Endodermal cell (in vitro differentiated cells): ENCODE measurements around the gene TYRO3. TPM values are rescaled to one million over a fixed set of nuclear protein-coding genes. Genes with fewer than 3 reads are reported as not detected.

Source experiments
- DNase-seq: peaks from one replicate; pipeline ENCODE4 v3.0.0-alpha.2; 2017
- H3K27ac ChIP-seq: 2 replicates; pipeline ENCODE4 v1.5.1; 2013; ENCODE audit warnings: mild to moderate bottlenecking, low read depth, low read length, moderate library complexity
- H3K27me3 ChIP-seq: 2 replicates; pipeline ENCODE4 v1.6.1; 2013; ENCODE audit warnings: mild to moderate bottlenecking, low read length, moderate library complexity; ENCODE audit not compliant: insufficient read depth, control insufficient read depth, poor library complexity, severe bottlenecking
- H3K36me3 ChIP-seq: 2 replicates; pipeline ENCODE4 v1.7.0; 2013; ENCODE audit warnings: mild to moderate bottlenecking, low read length, moderate library complexity; ENCODE audit not compliant: control insufficient read depth, insufficient read depth
- H3K4me1 ChIP-seq: one replicate; pipeline ENCODE4 v1.7.0; 2013; ENCODE audit warnings: low read length; ENCODE audit not compliant: control insufficient read depth, insufficient read depth
- H3K4me3 ChIP-seq: 2 replicates; pipeline ENCODE4 v1.5.1; 2013; ENCODE audit warnings: mild to moderate bottlenecking, low read length, moderate library complexity
- H3K9ac ChIP-seq: 2 replicates; pipeline ENCODE4 v1.6.1; 2013; ENCODE audit warnings: mild to moderate bottlenecking, low read length, moderate library complexity; ENCODE audit not compliant: poor library complexity, severe bottlenecking; ENCODE audit errors: extremely low read depth
- H3K9me3 ChIP-seq: 2 replicates; pipeline ENCODE4 v1.6.1; 2013; ENCODE audit warnings: mild to moderate bottlenecking, low read length, moderate library complexity; ENCODE audit not compliant: control insufficient read depth
- H3K27ac Mint-ChIP-seq: 2 replicates; pipeline ENCODE4 v1.8.0; 2020; ENCODE audit warnings: mixed read lengths
- H3K27me3 Mint-ChIP-seq: 2 replicates; pipeline ENCODE4 v1.8.0; 2021; ENCODE audit warnings: mild to moderate bottlenecking, mixed read lengths; ENCODE audit not compliant: insufficient read depth
- H3K36me3 Mint-ChIP-seq: 2 replicates; pipeline ENCODE4 v1.8.0; 2020; ENCODE audit warnings: low read depth, mixed read lengths
- H3K4me1 Mint-ChIP-seq: 2 replicates; pipeline ENCODE4 v1.8.0; 2020; ENCODE audit warnings: mixed read lengths
- H3K4me3 Mint-ChIP-seq: 2 replicates; pipeline ENCODE4 v1.8.0; 2020; ENCODE audit warnings: mild to moderate bottlenecking, moderate library complexity, mixed read lengths
- H3K9me3 Mint-ChIP-seq: 2 replicates; pipeline ENCODE4 v1.8.0; 2020; ENCODE audit warnings: mild to moderate bottlenecking, mixed read lengths
- WGBS, 2 experiments: methylation state at CpG; one replicate each; pipeline versions ENCODE4 v1.1.5 to v1.1.7; 2013; ENCODE audit warnings: missing lambda C conversion rate in 2 of 2, mixed read lengths in 1 of 2; ENCODE audit not compliant: insufficient coverage in 1 of 2, insufficient read length in 1 of 2; 5-methylcytosine and 5-hydroxymethylcytosine counted together
- total RNA-seq, 2 donors: library from RNA; stranded (reverse); fragmentation: NEBNext Ultra II Directional in 1 of 2; extraction: Animal tissue kit (Norgen Biotek cat#: 25700) in 1 of 2; gene quantifications; 2 replicates in 1 of 2; 3 replicates in 1 of 2; pipeline ENCODE4 v1.2.1, GENCODE V29; 2021
- TF ChIP-seq, protein P1 (sequence below): fragments of 200-600 bp; sonication (generic); conservative IDR thresholded peaks from 2 replicates; pipeline ENCODE4 v1.5.0; 2021; ENCODE audit warnings: antibody characterized with exemption, mild to moderate bottlenecking

The TYRO3 gene
- total RNA-seq, 2 donors from 2014 or later, result 293 to 311 TPM

DNA sequence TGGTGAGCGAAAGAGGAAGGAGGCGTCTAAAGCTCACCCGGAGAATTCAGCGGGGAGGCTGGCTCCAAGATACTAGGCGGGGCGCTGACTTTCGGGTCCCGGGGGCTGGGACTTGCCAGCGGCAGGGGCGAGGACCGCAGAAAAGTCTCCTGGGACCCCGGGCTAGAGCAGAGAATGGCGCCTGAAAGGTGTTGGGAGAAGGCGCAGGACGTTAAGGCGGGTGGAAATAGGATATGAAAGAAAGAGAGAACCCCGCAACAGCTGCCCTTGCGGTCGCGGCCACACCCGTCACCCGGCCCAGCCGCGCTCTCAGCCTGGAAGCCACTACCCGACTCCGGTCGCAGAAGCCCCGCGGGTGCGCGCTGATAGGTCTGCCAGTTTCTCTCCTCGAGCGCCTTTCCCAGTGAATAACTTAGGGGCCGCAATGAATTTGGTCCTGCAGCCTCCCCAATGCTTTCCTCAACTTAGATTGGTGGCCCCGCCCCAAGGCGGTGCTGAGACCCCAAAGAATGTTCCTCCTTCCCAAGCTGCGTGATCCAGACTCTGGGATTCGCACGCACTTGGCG is 46.0 kb upstream of the TYRO3 start:
- Histone ChIP-seq H3K9ac (no peak overlapping the region), H3K27ac (no peak overlapping the region), H3K36me3 (peaks cover 13% of the 10 kb centered on the region), H3K4me1 (peaks cover 7% of the 10 kb centered on the region), H3K27me3 (peaks cover 67% of the 10 kb centered on the region), H3K9me3 (no peaks in the 10 kb centered on the region), H3K4me3 (peak overlapping the region; percentile 52)
- peak; percentile 81 for DNase-seq
- peaks cover 7% of the 10 kb centered on the region for H3K4me1 Mint-ChIP-seq
- no peaks in the 10 kb centered on the region for H3K9me3 Mint-ChIP-seq
- peaks cover 24% of the 10 kb centered on the region for H3K36me3 Mint-ChIP-seq
- H3K27ac Mint-ChIP-seq, result no peak overlapping the region
- TF ChIP-seq, protein P1, sequence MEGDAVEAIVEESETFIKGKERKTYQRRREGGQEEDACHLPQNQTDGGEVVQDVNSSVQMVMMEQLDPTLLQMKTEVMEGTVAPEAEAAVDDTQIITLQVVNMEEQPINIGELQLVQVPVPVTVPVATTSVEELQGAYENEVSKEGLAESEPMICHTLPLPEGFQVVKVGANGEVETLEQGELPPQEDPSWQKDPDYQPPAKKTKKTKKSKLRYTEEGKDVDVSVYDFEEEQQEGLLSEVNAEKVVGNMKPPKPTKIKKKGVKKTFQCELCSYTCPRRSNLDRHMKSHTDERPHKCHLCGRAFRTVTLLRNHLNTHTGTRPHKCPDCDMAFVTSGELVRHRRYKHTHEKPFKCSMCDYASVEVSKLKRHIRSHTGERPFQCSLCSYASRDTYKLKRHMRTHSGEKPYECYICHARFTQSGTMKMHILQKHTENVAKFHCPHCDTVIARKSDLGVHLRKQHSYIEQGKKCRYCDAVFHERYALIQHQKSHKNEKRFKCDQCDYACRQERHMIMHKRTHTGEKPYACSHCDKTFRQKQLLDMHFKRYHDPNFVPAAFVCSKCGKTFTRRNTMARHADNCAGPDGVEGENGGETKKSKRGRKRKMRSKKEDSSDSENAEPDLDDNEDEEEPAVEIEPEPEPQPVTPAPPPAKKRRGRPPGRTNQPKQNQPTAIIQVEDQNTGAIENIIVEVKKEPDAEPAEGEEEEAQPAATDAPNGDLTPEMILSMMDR, result no peak
- WGBS, 2 experiments, result 4% methylated on average over 35 to 40 of the region's 40 CpGs
- H3K4me3 Mint-ChIP-seq, result peak overlapping the region; percentile 57
- peaks cover 61% of the 10 kb centered on the region for H3K27me3 Mint-ChIP-seq

DNA sequence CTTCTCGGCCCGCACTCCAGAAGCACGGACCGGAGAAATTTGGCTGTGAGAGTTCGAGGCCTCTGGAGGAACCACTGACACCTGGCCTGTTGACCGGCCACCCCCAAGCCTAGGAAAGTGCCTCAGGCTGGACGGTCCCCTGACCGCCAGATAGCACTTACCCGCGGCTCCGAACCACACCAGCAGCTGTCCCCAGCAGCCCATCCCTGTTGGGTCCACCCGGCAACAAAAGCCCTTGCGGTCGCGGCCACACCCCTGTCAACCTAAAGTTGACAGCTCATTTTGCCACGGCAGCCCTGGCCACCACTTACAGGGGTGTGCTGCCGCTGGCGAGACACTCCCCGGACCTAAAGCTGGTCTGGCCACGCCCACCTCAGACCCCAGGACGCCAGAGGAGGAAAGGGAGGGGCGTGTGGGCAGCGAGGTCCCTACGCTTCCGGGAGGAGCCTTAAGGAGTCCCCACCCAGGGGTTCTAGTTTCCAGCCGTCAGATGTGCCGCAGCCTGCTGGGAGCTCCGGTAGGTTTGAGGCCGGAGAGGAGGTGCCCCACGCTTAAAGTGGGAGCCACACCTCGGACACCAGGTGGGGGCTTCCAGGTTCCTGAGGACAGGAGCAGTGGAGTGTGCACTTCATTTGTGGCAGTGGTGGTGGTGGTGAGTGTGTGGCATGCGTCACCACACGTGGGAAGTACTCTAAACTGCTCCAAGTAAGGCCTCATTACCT is 45.3 kb upstream of the TYRO3 start, which contains the start of gene LTK:
Gene LTK, minus strand, starts transcription at position 322 of the 722 bp plus-strand sequence. Its CDS starts 118 bp downstream, at position 204.
- H3K27ac Mint-ChIP-seq, result no peak within 1 kb of the TSS
- Histone ChIP-seq H3K27ac (no peak within 1 kb of the TSS), H3K9me3 (no peaks in the 10 kb centered on the region), H3K4me1 (peaks cover 7% of the 10 kb centered on the region), H3K27me3 (peaks cover 60% of the 10 kb centered on the region), H3K9ac (no peak within 1 kb of the TSS), H3K36me3 (peaks cover 15% of the 10 kb centered on the region), H3K4me3 (peak within 1 kb of the TSS; percentile 52)
- peak within 1 kb of the TSS; percentile 57 for H3K4me3 Mint-ChIP-seq
- peaks cover 56% of the 10 kb centered on the region for H3K27me3 Mint-ChIP-seq
- WGBS, 2 experiments, result 11 to 19% methylated on average over 10 to 33 of the region's 33 CpGs
- peak; percentile 83 for DNase-seq
- peaks cover 7% of the 10 kb centered on the region for H3K4me1 Mint-ChIP-seq
- H3K36me3 Mint-ChIP-seq, result peaks cover 26% of the 10 kb centered on the region
- TF ChIP-seq, protein P1, result no peak
- H3K9me3 Mint-ChIP-seq, result no peaks in the 10 kb centered on the region

DNA sequence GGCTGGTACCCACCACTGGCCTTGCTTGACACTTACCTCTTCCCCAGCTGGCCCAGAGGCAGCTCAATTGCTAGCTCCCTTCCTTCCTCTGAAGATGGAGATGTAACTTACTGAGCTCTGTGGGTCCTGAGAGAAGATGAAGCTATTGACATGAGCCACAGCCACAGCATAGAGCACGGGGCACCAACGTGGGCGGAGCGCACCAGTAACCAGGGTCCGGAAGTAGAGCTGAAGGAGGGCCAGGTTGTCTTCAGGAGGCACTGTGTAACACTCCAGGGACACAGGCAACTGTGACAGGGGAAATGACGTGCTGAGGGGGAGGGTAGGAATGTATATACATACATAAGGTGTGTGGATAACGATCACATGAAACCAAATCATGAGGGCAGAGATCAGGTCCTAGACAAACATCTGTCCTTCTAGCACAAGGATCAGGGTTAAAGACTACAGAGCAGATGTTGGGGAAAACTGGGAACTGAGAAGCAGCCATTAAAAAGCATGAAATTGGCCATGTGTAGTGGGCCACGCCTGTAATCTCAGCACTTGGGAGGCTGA is 41.0 kb upstream of the TYRO3 start:
- TF ChIP-seq, protein P1, result no peak
- 96 to 97% methylated on average over 8 of the region's 8 CpGs for WGBS, 2 experiments
- Mint-ChIP-seq H3K27me3 (peaks cover 16% of the 10 kb centered on the region), H3K9me3 (no peaks in the 10 kb centered on the region), H3K27ac (no peak overlapping the region), H3K36me3 (peaks cover 53% of the 10 kb centered on the region), H3K4me1 (peaks cover 3% of the 10 kb centered on the region), H3K4me3 (no peak overlapping the region)
- Histone ChIP-seq H3K36me3 (peaks cover 25% of the 10 kb centered on the region), H3K9ac (no peak overlapping the region), H3K4me1 (peaks cover 7% of the 10 kb centered on the region), H3K4me3 (no peak overlapping the region), H3K9me3 (no peaks in the 10 kb centered on the region), H3K27me3 (peaks cover 17% of the 10 kb centered on the region), H3K27ac (no peak overlapping the region)
- DNase-seq, result no peak
